ENCODE results near the gene POLR3A. TPM values are rescaled to one million over a fixed set of nuclear protein-coding genes. Genes with fewer than 3 reads are reported as not detected.

The POLR3A gene
- total RNA-seq, 1 donor from 2014 or later = 11.5 TPM

DNA sequence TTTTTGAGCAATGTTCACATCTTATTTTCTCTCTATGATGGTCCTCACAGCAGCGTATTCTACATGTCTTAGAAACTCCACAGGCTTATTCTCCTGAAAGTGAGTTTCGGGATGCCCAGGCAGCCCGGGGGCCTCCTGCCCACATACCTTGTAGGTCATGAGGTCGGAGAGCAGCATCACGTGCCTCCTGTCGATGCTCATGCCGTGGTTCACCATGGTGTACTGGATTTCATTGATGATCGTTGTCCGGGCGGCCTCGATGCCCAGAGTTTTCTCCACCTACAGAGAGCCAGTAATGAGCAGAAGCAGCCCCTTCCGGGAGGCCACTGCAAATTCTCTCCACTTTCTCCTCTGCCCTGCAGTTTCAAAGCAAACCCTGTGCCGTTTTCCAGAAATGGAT is 48.0 kb downstream of the POLR3A start:
- DNase-seq (ENCODE audit: low read depth in 2 of 2) = no peak

DNA sequence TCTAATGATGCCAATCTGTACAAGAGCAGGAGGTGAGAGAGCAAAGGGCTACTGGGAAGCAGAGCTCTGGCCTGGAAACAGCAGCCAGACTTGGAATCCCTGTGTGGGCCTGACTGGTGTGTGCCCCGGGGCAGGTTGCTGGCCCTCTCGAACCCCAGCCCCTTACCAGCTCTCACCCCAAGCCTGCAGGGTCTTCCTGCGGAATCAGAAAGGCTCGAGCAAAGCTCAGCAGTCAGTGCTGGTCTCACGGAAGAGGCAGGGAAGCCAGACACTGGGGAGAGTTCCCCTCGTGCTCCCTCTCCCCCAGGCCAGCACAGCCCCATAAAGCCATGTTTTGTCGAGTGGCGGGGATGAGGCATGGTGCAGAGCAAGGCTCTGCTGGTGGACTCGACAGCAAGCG is 50.1 kb downstream of the POLR3A start:
- no peak for DNase-seq (ENCODE audit: low read depth in 2 of 2)

DNA sequence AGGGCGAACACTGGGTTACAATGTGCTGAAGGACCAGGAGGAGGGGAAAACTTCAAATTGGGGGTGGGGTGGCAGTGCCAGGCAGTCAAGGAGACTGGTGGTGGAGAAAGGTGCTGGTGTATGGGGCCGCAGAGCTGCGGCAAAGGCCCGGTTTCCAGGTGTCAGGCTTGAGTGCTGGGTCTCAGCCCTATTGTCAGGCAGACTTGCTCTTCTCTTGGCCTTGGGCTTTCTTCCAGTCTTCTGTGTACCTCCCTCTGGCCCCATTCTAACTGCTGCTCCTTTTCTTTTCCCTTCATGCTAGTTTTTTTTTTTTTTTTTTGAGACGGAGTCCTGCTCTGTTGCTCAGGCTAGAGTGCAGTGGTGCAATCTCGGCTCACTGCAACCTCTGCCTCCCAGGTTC is 51.0 kb downstream of the POLR3A start:
- no peak for DNase-seq (ENCODE audit: low read depth in 2 of 2)

DNA sequence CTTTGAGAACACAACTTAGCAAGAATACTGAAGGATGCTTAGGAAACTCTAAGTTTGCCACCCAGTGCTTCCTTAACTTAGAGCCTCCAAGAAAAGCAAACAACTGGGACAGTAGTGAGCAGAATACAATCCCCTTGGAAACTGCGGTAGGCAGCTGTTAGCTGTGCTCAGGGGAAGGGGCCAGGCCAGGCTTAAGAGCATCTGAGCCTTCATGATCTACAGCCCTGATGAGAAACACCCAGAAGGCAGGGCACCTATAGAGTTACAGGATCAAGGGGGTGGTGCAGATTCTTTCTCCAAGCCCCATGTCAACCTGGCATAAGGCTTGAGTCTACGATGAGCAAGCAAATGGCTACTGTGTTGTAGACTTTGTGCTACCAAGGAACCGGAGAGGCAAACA is 51.4 kb downstream of the POLR3A start:
- no peak for DNase-seq (ENCODE audit: low read depth in 2 of 2)

DNA sequence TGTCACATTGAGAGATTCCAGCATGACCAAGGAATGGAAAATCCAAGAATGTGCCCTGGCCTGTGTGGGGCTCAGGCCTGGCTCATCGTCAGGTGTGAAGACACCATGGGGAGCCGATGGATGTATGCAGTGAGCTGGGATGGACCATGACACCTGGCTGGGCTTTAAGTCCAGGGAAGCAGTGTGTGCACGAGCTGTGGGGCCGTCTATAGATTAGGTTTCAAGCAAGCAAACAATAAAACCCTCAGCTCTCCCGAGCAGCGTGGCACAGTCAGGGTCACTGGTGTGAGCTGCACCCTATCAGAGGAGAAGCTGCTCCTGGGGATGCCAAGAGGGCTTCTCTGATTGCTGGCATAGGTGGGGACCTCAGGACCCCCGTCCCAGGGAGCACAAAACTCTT is 52.3 kb downstream of the POLR3A start:
- no peak for DNase-seq (ENCODE audit: low read depth in 2 of 2)

DNA sequence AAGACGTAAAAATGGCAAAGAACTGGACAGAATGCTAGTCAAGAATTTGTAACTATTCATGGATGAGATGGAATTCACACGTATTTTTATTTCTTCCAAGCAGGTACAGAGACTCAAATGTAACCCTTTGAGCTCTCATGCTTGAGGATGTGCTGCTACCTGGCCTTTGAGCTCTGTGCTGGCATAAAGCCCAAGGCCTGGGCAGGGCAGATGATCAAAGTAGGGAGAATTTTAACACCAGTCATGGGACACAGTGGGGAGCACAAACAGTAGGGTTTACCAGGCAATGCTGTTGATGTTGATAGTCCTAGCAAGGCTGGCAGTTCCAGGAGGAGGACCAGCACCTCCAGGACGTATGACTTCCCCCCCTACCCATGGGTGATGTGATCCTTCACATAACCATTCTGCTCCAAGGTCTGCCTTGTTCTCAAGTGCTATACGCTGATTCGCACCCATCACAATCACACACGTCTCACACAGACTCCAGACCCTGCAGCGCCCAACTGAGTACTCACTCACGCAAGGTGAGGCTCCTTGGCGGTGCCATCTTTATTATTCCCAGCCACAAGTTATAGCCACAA is 54.1 kb downstream of the POLR3A start:
- no peak for DNase-seq (ENCODE audit: low read depth in 2 of 2)

DNA sequence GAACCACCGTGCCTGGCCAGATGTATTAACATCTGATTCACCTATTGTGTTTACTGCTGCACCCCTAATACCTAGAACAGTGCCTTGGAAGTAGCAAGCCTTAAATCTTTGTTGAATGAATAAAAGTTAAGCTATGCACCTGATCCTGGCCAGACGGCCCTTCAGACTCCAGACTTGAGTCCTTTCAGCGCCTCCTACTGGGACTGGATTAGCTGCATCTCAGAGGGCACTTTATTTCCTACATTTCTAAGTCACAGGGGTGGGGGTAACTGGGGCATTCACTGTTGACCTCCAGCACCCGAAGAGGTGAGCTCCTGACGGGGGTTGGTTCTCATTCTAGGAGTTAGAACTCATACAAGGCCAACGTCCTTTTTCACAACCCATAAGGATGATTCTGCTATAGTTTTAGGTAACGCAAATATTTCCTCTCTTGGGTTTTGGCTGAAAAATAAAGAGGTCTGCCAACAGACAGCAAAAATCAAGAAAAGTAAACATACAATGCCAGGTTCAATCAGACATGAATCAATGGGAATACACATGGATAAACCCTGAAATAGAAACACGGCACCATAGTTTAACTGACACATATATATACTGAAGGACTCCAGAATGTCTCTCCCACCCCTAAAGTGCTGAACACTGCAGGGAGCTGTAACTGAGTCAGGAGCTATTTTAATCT is 54.8 kb downstream of the POLR3A start:
- DNase-seq (ENCODE audit: low read depth in 2 of 2) = peak; percentile 32 to 67

DNA sequence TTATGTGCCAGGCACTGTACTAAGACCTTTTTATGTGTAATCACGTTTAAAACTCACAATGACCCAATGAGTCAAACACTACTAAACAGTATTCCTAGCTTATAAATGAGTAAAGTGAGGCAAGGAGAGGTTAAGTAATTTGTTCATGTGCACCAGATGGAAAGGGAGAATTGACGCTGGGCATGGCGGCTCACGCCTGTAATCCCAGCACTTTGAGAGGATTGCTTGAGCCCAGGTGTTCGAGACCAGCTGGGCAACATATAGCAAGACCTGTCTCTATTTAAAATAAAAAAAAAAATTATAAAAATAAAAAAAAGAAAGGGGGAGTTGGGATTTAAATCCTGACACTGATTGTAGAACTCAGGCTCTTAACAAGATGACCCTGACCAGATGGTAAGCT is 56.0 kb downstream of the POLR3A start:
- DNase-seq (ENCODE audit: low read depth in 2 of 2) = no peak

DNA sequence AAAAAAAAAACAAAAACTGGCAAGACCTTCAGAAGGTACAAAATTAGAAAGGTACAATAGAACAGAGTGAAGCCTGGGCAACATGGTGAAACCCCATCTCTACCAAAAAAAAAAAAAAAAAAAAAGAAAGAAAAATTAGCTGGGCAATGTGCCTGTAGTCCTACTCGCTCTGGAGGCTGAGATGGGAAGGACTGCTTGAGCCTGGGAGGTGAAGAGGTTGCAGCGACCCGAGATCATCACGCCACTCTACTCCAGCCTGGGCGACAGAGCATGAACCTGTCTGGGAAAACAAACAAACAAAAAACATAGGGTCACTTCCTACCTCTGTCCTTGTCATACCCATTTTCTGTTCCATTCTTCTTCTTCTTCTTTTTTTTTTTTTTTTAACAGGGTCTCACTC is 57.2 kb downstream of the POLR3A start:
- DNase-seq (ENCODE audit: low read depth in 2 of 2) = no peak

DNA sequence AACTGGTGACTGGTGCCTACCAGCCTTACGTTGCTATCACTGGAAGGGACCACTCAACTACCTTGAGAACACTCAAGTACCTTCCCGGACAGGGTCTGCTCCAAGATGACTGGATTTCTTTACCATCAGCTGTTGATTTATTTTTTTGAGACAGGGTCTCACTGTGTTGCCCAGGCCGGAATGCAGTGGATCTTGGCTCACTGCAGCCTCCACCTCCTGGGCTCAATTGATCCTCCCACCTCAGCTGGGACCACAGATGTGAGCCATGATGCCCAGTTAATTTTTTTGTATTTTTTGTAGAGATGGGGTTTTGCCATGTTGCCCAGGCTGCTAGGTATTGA is 57.5 kb downstream of the POLR3A start:
- DNase-seq (ENCODE audit: low read depth in 2 of 2) = no peak

DNA sequence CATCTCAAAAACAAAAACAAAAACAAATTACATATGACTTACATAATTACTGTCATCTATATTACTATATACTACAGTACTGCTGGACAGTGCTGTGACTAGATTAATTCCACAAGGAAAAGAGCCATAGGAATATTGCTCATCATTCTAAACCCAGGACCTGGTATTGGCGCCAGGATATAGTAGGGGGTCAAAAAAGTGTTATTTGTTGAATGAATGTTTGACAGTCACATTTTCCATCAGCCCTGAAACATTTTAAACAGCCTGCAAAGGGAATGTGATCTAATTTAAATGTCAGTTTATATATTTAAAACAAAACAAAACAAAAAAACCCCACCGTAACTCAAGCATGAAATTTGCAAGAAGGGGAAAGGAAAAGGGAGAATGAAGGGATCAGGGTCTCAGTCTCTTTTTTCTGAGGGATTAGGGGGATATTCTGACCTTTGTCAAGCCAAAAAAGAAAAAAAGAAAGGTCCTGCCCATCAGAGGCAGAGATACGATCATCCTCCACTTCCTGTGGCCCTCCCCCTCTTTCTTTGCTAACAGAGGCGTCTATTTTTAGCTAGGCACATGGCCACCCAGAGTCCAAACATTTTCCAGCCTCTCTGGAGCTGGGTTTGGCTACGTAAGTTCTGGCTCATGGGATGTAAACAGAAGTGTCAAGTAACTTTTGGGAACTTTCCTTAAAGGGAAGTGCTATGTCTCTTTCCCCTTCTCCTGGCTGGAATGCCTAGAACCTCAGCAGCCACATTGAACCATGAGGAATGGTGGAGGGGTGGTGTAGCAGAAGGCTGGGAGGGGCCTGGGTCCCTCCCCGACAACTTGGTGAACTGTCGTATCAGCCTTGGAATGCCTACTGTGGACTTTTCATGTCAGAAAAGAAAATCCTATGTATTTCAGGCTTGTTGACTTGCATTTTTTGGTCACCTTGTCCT is 58.2 kb downstream of the POLR3A start:
- DNase-seq (ENCODE audit: low read depth in 2 of 2) = peak; percentile 68 to 83

DNA sequence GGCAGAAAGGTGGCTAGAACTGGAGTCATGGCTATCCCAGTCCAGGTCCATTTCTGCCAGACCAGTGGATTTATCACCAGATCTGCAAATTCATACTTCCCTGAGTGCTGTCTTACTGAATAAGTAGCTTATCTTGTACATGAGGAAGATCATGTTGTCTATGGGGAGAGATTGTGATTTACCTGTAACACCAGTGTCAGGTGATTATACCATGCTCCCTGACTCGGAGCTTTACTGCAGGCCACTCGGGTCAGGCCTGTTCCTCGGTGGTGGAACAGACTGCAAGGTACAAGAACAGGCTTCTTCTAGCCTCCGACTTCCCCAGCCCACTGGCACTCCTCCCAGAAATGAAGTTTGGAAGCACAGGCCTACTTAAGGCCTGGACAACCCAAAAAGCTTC is 60.2 kb downstream of the POLR3A start:
- DNase-seq (ENCODE audit: low read depth in 2 of 2) = no peak

DNA sequence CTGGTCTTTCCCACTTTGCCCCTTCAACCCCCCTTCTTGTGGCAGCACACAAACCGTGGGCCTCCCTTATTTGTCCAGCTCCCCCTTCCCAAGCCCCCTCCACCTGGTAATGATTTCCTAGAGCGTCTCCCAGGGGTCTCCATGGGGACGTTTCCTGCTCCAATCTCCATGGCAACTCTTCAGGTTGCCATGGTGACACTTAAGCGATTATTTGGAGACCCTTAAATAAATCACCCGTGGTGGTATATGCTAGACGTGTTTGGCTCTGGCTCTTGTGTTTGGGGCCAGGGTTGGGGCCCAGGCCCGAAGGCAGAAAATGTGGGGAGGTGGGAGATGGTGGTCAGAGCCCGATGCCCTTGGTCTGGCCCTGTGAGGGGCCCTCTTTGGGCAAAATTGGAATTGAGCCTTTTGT is 61.7 kb downstream of the POLR3A start:
- no peak for DNase-seq (ENCODE audit: low read depth in 2 of 2)

DNA sequence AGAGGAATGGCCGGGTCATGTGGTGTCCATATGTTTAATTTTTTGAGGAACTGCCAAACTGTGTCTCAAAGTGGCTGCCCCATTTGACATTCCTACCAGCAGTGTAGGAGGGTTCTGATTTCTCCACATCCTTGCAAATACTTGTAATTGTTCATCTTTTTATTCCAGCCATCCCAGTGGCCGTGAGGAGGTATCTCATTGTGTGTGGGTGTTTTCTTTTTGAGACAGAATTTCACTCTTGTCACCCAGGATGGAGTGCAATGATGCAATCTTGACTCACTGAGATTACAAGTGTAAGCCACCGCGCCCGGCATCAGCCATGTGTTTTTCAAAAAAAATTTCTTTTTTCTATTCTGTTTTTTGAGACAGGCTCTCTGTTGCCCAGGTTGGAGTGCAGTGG is 64.0 kb downstream of the POLR3A start:
- no peak for DNase-seq (ENCODE audit: low read depth in 2 of 2)

DNA sequence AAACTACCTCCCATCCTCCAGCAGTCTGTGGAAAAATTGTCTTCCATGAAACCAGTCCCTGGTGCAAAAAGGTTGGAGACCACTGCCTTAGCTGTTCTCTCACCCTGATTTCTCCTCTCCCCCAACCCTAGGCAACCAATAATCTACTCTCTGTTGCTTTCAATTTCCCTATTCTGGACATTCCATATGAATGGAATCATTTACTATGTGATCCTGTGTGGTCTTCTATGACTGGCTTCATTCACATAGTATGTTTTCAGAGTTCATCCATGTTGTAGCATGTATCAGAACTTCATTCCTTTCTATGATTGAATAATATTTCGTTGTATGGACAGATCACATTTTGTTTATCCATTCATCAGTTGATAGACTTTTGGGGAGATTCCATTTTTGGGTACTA is 64.5 kb downstream of the POLR3A start:
- DNase-seq (ENCODE audit: low read depth in 2 of 2) = no peak

DNA sequence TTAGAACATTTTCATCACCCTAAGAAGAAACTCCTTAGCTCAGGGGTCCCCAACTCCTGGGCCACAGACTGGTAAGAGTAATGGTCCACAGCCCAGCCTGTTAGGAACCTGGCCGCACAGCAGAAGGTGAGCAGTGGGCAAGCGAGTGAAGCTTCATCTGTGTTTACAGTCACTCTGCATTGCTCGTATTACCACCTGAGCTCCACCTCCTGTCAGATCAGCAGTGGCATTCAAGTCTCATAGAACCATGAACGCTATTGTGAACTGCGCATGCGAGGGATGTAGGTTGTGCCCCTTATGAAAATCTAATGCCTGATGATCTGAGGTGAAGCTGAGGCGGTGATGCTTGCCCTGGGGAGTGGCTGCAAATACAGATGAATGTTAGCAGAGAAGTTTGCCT is 65.4 kb downstream of the POLR3A start:
- DNase-seq (ENCODE audit: low read depth in 2 of 2) = no peak

DNA sequence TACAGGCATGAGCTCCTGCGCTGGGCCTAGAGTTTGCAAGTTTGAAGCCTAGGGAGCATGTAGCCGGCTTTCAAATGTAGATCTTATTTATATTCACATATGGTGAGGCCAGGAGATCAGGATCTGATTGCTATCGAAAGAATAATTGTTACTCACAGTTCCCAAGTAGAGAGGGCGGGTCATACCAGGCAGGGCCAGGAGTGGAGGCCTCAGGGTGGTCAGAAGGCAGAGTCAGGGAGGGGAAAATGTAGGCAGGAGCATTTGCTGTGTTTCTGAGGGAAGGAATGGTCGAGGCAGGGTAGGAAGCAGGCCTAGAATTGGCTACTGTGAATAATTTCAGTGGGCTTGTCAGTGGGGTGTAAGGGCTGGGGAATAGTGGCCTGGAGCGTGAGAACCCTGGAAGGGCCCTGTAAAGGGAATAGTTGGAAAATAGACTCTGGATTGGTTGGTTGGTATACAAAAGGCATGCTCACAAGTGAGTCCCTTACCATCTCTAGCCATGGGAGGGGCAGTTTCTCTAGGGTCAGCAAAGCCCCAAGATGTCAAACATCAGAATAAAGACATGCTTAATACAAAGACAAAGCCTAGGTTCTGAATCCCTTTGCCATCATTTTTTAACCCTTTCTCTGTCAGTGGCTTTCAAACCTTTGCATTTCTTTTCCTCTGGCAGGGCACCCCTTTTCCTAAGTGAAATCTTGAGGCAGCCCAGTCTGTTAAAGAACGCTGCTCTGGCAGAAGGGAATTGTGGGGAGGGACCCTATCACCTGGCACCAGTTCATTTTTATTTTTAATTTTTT is 66.8 kb downstream of the POLR3A start:
- no peak for DNase-seq (ENCODE audit: low read depth in 2 of 2)

DNA sequence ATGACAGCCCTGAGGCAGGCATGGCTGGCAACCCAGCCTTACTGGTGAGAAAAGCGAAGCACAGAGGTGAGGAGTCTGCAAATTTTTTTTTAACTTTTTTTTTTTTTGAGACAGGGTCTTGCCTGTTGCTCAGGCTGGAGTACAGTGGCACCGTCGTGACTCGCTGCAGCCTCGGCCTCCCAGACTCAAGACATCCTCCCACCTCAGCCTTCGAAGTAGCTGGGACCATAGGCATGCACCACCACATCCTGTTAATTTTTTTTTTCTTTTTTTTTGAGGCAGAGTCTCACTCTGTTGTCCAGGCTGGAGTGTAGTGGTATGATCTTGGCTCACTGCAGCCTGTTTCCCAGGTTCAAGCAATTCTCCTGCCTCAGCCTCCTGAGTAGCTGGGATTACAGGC is 67.6 kb downstream of the POLR3A start:
- DNase-seq (ENCODE audit: low read depth in 2 of 2) = no peak

DNA sequence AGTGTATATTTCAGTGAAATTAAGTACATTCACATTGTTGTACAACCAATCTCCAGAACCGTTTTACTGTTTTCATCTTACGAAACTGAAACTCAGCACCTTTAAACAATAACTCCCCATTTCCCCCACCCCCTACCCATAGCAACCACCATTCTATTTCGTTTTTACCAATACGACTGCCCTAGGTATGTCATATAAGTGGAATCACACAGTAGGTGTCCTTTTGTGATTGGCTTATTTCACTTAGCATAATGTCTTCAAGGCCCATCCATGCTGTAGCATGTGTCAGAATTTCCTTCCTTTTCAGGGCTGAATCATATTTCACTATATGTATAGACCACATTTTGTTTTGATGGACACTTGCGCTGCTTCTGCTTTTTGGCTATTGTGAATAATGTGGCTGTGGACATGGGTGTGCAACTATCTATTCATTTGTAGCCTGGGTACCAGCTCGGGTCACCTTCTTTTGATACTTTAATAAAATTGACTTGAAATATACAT is 68.4 kb downstream of the POLR3A start:
- DNase-seq (ENCODE audit: low read depth in 2 of 2) = no peak

DNA sequence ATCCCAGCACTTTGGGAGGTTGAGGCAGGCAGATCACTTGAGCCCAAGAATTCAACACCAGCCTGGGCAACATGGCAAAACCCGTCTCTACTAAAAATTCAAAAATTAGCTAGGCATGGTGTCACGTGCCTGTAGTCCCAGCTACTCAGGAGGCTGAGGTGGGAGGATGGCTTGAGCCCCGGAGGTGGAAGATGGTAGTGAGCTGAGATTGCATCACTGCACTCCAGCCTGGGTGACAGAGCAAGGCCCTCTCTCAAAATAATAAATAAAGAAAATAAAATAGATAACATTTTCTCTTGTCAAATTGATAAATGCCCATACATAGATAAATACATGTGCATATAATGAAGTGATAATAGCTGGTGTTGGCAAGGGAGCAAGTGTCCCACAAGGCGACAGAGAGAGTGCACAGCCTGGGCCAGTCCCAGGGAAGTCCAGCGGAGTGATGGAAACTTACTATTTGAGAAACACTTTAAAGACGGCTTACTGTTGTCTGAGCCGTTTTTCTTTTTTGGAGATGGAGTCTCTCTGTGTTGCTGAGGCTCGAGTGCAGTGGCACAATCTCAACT is 69.3 kb downstream of the POLR3A start:
- no peak for DNase-seq (ENCODE audit: low read depth in 2 of 2)

DNA sequence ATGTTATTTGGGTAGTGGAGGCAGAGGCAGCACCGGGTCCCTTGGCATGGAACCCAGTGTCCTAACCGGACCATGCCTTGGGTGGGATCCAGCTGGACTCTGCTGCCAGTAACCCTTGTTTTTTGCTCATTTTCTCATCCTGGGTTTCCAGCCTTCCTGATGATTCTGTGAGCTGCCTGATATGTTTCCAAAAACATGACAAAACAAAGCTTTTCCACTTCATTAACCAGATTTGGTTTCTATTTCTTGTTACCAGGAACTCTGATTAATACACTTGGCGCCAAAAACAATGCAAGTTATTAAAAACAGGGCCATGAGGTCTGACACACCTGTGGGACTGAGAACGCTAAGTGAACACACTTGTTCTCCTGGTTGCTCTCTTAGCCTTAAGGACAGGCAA is 69.9 kb downstream of the POLR3A start:
- peak in 1 of 2 donors; percentile 54 for DNase-seq (ENCODE audit: low read depth in 2 of 2)

All from lung microvascular endothelial cell (primary cell).